H1 (cell line): ENCODE data around the gene TRPC4. TPM values are rescaled to one million over a fixed set of nuclear protein-coding genes. Genes with fewer than 3 reads are reported as not detected.

Experiments
- CBX8 ChIP-seq: fragments of 300-800, 300-1000 bp; sonication (generic); IDR thresholded peaks from 2 replicates; pipeline ENCODE4 v1.7.1; 2016; ENCODE audit warnings: low read depth, low read length, borderline replicate concordance
- CHD7 ChIP-seq: fragments of 300-600 bp; sonication (generic); IDR thresholded peaks from 2 replicates; pipeline ENCODE4 v1.7.1; 2012; ENCODE audit warnings: low read length, moderate library complexity, mild to moderate bottlenecking, inconsistent platforms; ENCODE audit not compliant: insufficient replicate concordance
- E2F6 ChIP-seq: IDR thresholded peaks from 2 replicates; pipeline ENCODE4 v1.6.1; 2012; ENCODE audit warnings: inconsistent platforms
- EGR1 ChIP-seq: IDR thresholded peaks from 2 replicates; pipeline ENCODE4 v1.6.1; 2011; ENCODE audit warnings: low read depth, low read length, borderline replicate concordance
- HDAC6 ChIP-seq: IDR thresholded peaks from one replicate; pipeline ENCODE4 v1.7.1; 2012; ENCODE audit warnings: low read depth, mild to moderate bottlenecking, inconsistent platforms, low read length, moderate library complexity
- KDM5A ChIP-seq: fragments of 200-600 bp; IDR thresholded peaks from 2 replicates; pipeline ENCODE4 v1.7.1; 2012; ENCODE audit warnings: mild to moderate bottlenecking, low read length, inconsistent platforms, mixed read lengths
- POLR2AphosphoS5 ChIP-seq: IDR thresholded peaks from 2 replicates; pipeline ENCODE4 v1.6.1; 2011; ENCODE audit warnings: low read depth, low read length
- RBBP5 ChIP-seq: IDR thresholded peaks from 2 replicates; pipeline ENCODE4 v1.7.1; 2012; ENCODE audit warnings: low read depth, mild to moderate bottlenecking, inconsistent platforms, low read length, moderate library complexity, borderline replicate concordance
- RFX5 ChIP-seq: IDR thresholded peaks from 2 replicates; pipeline ENCODE4 v1.6.1; 2011; ENCODE audit warnings: low read depth, low read length, improper control_type of control experiment, borderline replicate concordance
- SP1 ChIP-seq: IDR thresholded peaks from 2 replicates; pipeline ENCODE4 v1.6.1; 2011; ENCODE audit warnings: low read depth, low read length
- SUZ12 ChIP-seq: fragments of 200-600 bp; sonication (generic); IDR thresholded peaks from 2 replicates; pipeline ENCODE4 v1.6.1; 2012; ENCODE audit warnings: mild to moderate bottlenecking, inconsistent platforms, low read length, moderate library complexity, mixed read lengths
- polyA plus RNA-seq, 7 experiments: library from polyadenylated mRNA; depleted of rRNA in 3 of 7; stranded (reverse) in 5 of 7; unstranded in 2 of 7; fragments of >200 nt in 5 of 7; fragments of 200-250 nt in 2 of 7; gene quantifications; 1 replicate in 5 of 7; 2 replicates in 1 of 7; 4 replicates in 1 of 7; pipeline versions ENCODE4 v1.2.1 to v1.2.3, GENCODE V29; 2011 to 2013; ENCODE audit warnings: missing spikeins in 2 of 7, mixed read lengths in 2 of 7
- total RNA-seq: library from RNA; stranded (reverse); fragmentation: NEBNext Ultra II Directional; extraction: Animal tissue kit (Norgen Biotek cat#: 25700); gene quantifications from 2 replicates; pipeline ENCODE4 v1.2.1, GENCODE V29; 2021

TRPC4 gene
- total and polyA plus RNA-seq, 2 of the 8 experiments (the other 6 are each of a cell fraction or from before 2014, with no cell fraction given): 12.3 to 14.7 TPM

GRCh38 chr13:37685206-37685605 is 184.4 kb downstream of the TRPC4 start (continued):
- TF ChIP-seq CHD7 (no peak), RFX5 (no peak), E2F6 (no peak), KDM5A (no peak), RBBP5 (no peak), SP1 (no peak), SUZ12 (no peak), POLR2AphosphoS5 (no peak), HDAC6 (no peak), EGR1 (no peak), CBX8 (no peak)
